HEK293T (cell line): Measurements from ENCODE around the gene VWA8.

Experiments
- ARNT ChIP-seq: fragments of 450-650 bp; IDR thresholded peaks from 2 replicates; pipeline ENCODE4 v1.6.1; 2017; ENCODE audit warnings: mild to moderate bottlenecking
- BHLHE40 ChIP-seq: fragments of 450-650 bp; IDR thresholded peaks from 2 replicates; pipeline ENCODE4 v1.6.1; 2016; ENCODE audit warnings: mild to moderate bottlenecking, moderate library complexity, borderline replicate concordance
- CTBP1 ChIP-seq: fragments of 450-650 bp; IDR thresholded peaks from 2 replicates; pipeline ENCODE4 v1.6.1; 2016; ENCODE audit warnings: borderline replicate concordance
- ELF4 ChIP-seq: fragments of 450-650 bp; IDR thresholded peaks from 2 replicates; pipeline ENCODE4 v1.6.1; 2017; ENCODE audit warnings: antibody characterized with exemption
- FOXA1 ChIP-seq: fragments of 450-650 bp; IDR thresholded peaks from 2 replicates; pipeline ENCODE4 v1.6.1; 2016; ENCODE audit warnings: mild to moderate bottlenecking
- FOXK2 ChIP-seq: fragments of 450-650 bp; IDR thresholded peaks from 2 replicates; pipeline ENCODE4 v1.6.1; 2016; ENCODE audit warnings: mild to moderate bottlenecking
- FOXM1 ChIP-seq: fragments of 450-650 bp; IDR thresholded peaks from 2 replicates; pipeline ENCODE4 v1.6.1; 2017; ENCODE audit warnings: mild to moderate bottlenecking, borderline replicate concordance
- LEF1 ChIP-seq: fragments of 450-650 bp; IDR thresholded peaks from 2 replicates; pipeline ENCODE4 v1.6.1; 2017; ENCODE audit warnings: mild to moderate bottlenecking, borderline replicate concordance
- PKNOX1 ChIP-seq: fragments of 450-650 bp; IDR thresholded peaks from 2 replicates; pipeline ENCODE4 v1.6.1; 2016
- SP1 ChIP-seq: fragments of 450-650 bp; IDR thresholded peaks from 2 replicates; pipeline ENCODE4 v1.6.1; 2017
- TARDBP ChIP-seq: fragments of 450-650 bp; IDR thresholded peaks from 2 replicates; pipeline ENCODE4 v1.6.1; 2016

DNA sequence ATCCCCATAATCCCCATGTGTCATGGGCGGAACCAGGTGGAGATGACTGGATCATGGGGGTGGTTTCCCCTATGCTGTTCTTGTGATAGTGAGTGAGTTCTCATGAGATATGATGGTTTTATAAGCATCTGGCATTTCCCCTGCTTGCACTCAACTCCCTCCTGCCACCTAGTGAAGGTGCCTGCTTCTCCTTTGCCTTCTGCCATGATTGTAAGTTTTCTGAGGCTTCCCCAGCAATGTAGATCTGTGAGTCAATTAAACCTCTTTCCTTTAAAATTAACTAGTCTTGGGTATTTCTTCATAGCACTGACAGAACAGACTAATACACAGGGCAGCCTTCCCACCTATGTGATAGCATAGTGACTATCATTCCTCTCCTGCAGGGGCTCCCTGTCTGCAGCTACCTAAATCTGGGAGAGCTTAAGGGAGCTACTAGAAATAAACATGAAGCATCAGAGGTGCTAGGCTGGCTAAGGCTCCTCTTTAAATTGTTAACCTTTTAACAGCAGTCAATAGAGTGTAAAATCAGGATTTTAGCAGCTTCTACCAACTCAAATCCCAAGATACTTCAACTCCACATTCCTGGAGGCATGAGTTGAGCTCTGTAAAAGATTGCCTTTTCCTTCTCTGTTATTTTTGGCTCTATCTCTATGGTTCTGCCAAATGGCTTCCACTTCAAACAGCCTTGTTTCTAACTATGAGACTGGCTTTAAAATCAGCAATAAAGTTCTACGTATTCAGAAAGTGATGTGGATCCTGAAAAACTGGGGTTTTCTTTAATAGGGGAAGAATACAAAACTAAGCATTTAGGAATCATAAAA, 112.3 kb downstream of the VWA8 start:
- TF ChIP-seq SP1: no peak
- no peak for TF ChIP-seq ARNT
- TF ChIP-seq BHLHE40: no peak
- TF ChIP-seq CTBP1: no peak
- TF ChIP-seq FOXA1: no peak
- TF ChIP-seq PKNOX1: no peak
- TF ChIP-seq ELF4: no peak
- TF ChIP-seq LEF1: no peak
- TF ChIP-seq FOXM1: no peak
- no peak for TF ChIP-seq TARDBP
- TF ChIP-seq FOXK2: no peak
